GF-D8 (cell line): ENCODE results near the gene TEX30.

Experiments
- DNase-seq: peaks from one replicate; lab custom pipeline; 2025; lab: John Stamatoyannopoulos, UW

TEX30 gene

DNA sequence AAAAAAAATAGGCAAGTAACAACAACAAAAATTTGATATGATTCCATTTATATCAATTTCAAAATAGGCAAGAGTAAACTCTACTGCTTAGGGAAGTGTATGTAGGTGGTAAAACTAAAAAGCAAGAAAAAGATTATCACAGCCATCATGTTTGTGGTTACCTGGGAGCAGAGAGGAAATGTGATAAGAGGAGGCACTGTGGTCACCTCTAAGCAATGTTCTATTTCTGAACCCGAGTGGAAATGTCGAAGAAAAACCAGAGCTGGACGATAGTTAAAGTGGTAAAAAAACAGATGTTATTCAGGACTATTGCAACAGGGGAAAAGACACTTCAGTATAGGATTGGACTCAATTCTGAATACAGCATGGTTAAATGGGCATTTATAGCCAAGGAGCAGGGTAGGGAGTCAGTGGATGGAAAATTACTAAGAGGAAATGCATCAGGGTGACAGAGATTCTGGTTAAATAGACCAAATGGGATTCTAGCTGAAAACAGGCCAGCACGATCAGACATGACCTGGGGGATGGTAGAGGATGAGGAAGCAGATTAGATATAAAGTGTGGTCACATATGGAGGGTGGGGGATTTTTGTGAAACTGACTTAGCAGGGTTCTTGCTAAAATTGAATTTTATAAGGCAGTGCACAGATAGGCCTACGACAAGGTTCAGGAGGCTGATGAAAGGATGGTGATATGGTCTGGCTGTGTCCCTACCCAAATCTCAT is 6.0 kb upstream of the TEX30 start:
- DNase-seq, result peak; percentile 99

DNA sequence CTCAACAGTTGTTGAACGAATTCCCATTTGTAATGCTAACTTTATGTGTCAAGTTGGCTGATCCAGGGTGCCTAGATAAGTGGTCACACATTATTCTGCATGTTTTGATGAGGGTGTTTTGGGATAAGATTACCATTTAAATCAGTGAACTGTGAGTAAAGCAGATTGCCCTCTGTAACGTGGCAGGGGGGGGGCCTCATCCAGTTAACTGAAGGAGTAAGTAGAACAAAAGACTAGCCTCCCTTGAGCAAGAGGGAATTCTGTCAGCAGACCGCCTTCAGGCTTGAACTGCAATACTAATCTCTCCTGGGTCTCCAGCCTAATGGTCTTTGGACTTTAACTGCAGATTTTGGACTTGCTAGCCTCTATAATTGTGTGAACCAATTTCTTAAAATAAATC is 4.2 kb upstream of the TEX30 start:
- DNase-seq, result no peak

DNA sequence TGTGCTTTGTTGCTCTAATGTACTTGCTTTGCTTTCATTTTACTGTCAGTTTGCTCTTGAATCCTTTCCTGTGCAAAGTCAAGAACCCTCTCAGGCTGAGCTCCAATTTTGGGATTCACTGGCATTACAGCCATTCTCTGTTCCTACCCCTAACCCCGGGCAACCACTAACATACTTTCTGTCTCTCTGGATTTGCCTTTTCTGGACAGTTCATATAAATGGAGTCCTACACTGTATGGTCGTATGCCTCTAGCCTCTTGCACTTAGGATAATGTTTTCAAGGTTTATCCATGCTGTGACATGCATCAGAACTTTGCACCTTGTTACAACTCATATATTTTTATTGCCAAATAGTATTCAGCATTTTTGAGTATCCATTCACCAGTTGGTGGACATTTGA is 2.7 kb upstream of the TEX30 start:
- DNase-seq, result no peak

DNA sequence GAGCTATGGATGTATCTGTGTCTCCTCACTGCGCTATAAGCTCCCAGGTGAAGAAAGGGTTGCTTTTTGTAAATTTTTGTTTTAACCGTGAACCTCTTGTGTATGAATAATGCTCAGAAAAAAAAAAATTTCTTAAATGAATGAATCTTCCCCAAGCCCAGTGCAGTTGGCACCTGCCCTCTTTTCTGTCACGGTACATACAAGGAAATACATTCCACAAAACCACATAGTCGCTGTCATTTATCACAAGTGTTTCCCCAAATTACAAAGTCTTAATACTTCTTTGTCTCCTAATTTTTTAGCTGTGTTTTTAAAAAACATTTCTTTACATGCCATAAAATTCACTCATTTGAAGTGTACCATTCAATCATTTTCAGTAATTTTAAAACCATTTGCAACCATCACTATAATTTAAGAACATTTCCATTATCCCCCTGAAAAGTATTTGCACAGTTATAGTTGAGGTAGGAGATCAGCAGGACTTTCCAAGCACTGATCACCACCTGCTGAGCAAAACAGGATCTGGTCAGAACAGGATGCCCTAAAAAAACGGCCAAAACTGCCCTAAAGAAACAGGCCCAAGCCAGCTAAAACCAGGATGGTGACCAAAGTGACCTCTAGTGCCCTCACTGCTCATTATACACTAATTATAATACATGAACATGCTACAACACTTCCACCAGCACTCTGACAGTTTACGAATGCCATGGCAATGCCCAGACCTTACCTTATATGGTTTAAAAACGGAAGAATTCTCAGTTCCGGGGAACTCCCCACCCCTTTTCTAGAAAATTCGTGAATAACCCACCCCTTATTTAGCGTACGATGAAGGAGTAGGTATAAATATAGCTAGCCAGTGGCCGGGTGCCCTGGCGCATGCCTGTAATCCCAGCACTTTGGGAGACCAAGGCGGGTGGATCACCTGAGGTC is 1.3 kb upstream of the TEX30 start:
- DNase-seq, result peak; percentile 86

- DNase-seq, result no peak
These were observed 605 bp upstream of the TEX30 start for GRCh38 chr13:102774214-102774568.

DNA sequence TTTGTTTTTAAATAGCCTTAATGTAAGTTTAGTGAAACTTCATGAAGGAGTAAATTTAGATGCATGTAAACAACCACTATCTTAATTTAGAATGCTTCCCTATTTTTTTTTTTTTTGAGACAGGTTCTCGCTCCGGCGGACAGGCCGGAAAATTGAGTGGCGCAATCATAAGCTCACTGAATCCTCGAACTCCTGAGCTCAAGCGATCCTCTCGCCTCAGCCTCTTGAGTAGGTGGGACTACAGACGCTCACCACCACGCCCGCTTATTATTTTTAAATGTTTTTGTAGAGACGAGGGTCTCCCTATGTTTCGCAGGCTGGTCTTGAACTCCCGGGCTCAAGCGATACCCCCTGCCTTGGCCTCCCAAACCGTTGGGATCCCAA is 1.6 kb downstream of the TEX30 start:
- peak; percentile 62 for DNase-seq

- peak; percentile 57 for DNase-seq
These were observed 2.1 kb downstream of the TEX30 start for GRCh38 chr13:102771298-102772041.

DNA sequence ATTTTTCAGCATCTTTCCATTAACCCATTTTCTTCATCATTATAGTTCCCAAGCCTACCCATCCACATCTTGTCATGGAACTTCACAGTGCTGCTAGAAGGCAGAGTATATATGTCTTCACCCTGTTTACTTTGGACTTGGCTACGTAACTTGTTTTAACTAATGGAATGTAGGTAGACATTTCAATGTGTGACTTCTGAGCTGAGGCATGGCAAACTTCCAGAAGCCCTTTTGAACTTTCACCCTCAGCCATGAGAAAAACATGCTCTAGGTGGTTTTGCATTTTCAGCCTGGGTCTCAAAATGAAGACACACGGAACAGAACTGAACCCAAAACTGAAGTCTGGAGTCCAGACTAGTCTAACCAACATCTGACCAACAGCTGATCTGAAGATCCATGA is 3.2 kb downstream of the TEX30 start:
- no peak for DNase-seq

- DNase-seq, result no peak
These were observed 3.9 kb downstream of the TEX30 start for GRCh38 chr13:102769679-102770078.

DNA sequence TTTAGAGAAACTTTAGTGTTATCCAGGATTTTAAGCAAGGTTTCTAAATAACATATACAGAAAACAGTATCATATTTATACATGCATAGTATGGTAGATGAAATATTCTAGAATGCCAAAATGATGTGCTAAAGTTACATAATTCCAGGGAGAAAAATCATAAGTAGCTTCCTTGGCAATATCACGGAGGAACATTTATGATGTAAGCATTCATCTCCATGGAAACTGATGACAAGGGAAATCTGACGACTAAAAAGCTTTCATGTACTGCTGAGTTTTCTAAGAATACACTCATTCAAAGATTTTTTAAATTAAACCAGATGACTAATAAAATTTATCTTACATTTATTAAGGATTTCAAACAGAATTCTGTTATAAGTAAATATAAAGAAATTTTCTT is 4.7 kb downstream of the TEX30 start:
- no peak for DNase-seq

- no peak for DNase-seq
These were observed 9.8 kb downstream of the TEX30 start for GRCh38 chr13:102763741-102764140.

DNA sequence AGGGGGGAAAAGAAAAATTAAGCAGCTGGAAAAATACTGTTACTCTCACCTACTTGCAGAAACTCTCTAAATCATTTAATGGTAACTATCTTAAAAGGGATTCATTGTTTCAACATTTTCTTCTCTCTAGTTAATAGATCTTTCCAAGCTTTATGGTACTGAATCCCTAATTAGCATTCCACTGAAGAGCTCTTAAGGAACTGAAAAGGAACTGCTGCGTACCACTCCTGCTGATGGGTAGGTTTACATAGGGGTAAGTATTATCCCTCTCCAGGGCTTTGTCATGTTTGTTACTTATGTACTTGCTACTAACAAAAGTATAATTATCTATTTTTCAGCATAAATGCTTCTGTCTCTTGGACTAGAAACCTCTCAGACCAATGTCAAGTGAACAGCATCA is 12.5 kb downstream of the TEX30 start:
- no peak for DNase-seq

- no peak for DNase-seq
These were observed 14.7 kb downstream of the TEX30 start for GRCh38 chr13:102758842-102759241.

DNA sequence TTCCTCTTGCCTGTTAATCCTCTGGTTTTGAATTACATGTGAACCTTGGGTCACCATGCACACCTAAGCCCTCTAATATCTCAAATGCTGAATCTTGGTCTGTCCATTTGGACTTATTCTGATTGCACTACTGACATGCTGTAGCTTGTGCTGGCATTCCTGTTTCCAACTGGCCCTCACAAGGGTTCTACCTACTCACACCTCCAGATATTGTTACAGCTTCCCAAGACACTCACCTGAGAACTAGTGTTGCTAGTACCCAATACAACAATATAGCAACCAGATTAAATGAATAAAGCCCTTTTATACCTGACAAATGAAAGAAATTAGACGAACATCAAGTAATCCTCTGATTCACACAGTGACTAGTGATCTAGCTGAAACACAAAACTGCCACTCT is 16.6 kb downstream of the TEX30 start:
- no peak for DNase-seq

- no peak for DNase-seq
These were observed 21.7 kb downstream of the TEX30 start for GRCh38 chr13:102751886-102752285.

DNA sequence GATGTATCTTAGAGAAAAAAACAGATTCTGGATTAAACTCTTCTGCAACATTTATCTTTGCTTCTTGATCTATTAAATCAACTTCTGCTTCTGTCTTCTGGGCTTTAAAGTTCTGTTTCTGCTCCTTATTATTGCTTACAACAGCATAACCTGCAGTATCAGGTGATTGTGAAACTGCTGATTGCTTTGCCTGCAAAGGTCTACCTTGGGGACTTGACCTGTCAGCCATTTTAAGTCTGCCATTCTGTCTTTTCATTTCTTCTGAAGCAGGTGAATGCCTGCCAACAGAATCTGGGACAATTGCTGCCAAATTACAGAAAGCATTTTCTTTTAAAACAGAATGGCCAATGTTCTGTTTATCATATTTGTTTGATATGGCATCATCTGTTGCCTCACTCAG is 31.1 kb downstream of the TEX30 start:
- DNase-seq, result no peak

GRCh38 chr13:102742101-102742500 is 31.5 kb downstream of the TEX30 start:
- DNase-seq, result no peak

- peak; percentile 47 for DNase-seq
These were observed 43.9 kb downstream of the TEX30 start for GRCh38 chr13:102729560-102730270.

GRCh38 chr13:102726430-102726829 is 47.2 kb downstream of the TEX30 start:
- peak; percentile 73 for DNase-seq

DNA sequence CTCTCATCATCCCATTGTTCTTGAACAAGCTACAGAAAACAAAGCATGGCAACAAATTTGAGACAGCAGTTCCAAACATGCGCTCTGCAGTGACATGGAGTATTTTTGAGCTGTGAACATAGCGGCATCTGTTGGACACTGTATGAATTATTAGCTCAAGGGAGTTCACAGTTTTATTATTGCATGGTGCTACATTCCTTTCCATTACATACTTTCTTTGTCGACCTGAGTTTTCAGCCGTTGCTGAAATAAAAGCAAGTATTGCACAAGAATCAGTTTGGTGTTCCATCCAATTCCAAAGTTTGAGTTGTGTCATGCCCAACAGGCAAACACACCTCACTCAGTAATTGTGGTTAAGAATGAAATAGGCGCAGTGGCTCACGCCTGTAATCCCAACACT is 48.7 kb downstream of the TEX30 start:
- DNase-seq, result peak; percentile 57

- DNase-seq, result no peak
These were observed 51.8 kb downstream of the TEX30 start for GRCh38 chr13:102721800-102722231.

GRCh38 chr13:102718746-102719145 is 54.8 kb downstream of the TEX30 start:
- DNase-seq, result no peak
